UCSD-AML1 (cell line): ENCODE measurements around the gene DCHS1.

Experiments used
- DNase-seq: peaks from one replicate; lab custom pipeline; 2025; ENCODE audit not compliant: unreplicated experiment; lab: John Stamatoyannopoulos, UW

DCHS1 gene

GRCh38 chr11:6612213-6613041 lies 43.2 kb downstream of the DCHS1 start, which contains the start of gene TAF10:
Gene TAF10 (minus strand): TSS chr11:6612216. CDS start chr11:6612189, 27 bp downstream.
- peak; percentile 97 for DNase-seq

- DNase-seq = no peak
These were observed 43.7 kb downstream of the DCHS1 start for GRCh38 chr11:6611963-6612212.

DNA sequence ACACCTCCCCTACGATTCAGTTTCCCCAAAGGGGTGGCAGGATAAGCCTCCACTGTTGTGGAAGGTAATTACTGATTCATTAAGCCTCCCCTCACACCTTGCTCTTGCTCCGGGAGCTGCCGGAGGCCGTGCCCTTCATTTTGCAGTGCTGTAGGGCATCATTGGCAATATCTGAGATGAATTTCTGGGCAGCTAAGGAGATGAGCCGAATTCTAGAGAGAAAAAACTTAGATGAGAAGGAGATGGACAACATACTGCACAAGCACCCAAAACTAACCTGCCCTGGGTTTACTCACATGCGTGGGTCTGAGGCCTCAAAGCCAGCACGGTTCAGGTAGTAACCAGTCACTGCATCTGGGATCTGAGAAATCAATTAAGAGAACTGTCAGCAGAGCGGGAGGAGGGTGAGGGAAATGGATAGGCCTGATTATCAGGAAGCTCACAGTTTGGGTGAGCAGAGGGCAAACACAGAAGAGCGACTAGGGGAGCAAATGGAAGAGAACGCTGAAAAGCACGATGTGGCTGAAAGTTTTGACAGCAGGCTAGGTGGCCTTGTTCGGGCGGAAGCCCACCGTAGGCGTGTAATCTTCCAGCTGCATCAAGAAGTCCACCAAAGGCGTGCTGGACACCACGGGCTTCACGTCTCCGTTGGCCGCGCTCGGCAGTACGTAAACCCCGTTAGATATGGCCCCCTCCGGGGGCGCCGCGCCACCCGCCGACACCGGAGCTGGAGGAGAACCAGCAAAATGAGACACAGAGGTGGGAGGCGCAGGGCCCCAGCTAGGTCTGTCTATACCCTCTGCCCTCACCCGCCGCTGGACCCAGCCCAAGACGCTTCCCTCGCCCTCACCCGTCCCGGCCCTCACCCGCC lies 44.3 kb downstream of the DCHS1 start:
- DNase-seq = no peak

GRCh38 chr11:6610591-6610990 lies 45.0 kb downstream of the DCHS1 start:
- DNase-seq = no peak

- no peak for DNase-seq
These were observed 46.0 kb downstream of the DCHS1 start for GRCh38 chr11:6609502-6610015.

DNA sequence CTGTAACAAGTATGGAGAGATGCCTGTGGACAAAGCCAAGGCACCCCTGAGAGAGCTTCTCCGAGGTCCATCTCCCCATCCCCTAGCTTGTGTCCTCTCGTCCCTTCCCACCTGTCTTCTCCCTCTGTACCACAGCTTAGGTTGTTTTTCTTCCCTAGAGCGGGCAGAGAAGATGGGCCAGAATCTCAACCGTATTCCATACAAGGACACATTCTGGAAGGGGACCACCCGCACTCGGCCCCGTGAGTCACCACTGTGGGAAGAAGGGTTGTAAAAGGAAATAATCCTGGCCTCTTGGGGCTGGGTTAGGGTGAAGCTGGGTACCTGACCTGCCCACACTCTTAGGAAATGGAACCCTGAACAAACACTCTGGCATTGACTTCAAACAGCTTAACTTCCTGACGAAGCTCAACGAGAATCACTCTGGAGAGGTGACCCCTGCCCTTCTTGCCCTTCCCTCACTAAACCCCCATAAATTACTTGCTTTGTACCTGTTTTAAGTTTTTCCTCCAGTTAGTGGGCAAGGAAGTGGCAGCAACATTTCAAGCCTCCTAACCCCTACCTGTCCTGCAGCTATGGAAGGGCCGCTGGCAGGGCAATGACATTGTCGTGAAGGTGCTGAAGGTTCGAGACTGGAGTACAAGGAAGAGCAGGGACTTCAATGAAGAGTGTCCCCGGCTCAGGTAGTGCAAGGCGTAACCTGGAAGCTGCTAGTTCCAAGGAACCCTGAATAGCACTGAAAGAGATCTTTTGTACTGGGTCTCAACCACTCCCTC lies 46.7 kb downstream of the DCHS1 start:
- DNase-seq = no peak

DNA sequence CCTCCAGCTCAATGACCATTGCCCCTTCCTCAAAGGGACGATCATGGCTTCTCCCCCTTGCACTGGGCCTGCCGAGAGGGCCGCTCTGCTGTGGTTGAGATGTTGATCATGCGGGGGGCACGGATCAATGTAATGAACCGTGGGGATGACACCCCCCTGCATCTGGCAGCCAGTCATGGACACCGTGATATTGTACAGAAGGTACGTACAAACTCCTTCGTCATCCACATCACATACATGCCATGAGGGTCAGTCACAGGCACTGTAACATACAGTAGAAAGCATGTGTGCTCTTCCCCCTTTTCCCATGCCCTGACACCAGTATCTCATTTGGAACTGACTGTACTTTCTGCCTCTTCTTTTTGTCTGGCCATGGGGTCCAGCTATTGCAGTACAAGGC lies 47.6 kb downstream of the DCHS1 start:
- DNase-seq = no peak

DNA sequence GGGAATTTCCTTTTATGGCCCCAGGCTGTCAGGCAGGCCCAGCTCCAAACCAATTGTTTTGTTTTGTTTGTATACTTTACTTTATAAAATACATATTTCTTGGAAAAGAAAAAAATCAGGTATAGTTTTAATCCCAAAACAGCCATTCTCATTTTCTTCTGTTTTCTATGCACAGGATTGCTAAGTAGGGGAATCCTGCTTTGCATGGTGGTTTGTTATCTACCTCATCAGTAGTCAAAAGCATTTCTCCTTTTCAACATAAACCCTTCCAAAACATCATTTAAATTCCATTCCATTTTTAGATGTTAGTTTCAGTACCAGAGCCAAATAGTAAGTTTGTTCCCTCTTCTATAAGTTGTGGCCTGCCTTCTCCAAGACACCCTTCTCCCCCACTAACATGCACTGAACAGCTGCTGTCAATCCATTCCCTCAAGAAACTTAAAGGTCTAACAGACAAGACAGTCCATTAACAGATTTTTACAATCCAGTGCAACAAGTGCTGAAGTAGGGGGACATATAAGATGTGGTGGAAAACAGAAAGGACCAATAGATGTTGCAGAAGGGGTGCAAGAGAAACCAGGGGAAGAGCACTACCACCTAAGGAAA lies 48.3 kb downstream of the DCHS1 start:
- DNase-seq = no peak

DNA sequence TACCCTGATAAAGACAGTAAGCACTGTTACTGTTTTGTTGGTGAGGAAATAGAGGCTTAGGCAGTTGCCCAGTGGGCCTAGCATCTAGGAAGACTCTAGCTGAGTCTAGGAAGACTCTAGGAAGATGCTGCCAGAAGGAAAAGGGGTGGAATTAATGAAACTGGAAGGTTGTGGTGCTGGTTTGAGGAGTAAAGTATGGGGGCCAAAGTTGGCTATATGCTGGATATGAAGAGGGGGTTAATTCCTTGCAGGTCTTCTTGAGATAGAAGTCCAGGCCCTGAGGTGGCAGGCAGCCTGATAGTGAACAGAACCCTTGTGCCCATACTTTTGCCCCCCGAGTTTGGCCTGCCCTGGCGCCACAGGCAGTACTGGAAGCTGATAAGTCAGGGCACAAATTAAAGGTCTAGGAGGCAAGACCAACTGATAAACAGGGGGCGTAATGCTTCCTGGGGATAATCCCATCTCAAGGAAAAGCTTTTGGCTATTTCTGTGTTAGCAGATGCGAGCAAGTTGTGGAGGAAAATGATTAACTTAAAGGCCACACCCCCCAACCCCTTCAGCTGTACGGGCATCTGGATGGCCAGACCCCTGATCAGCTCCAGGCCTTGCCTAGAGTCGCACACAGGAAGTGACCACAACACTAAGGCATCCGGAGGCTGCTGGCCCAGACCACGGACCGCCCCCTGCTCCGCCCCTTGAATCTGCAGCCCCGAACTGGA lies 49.0 kb downstream of the DCHS1 start:
- DNase-seq = peak; percentile 89

GRCh38 chr11:6604790-6605189 lies 50.8 kb downstream of the DCHS1 start:
- no peak for DNase-seq

GRCh38 chr11:6604081-6604626 lies 51.5 kb downstream of the DCHS1 start:
- DNase-seq = peak; percentile 69

DNA sequence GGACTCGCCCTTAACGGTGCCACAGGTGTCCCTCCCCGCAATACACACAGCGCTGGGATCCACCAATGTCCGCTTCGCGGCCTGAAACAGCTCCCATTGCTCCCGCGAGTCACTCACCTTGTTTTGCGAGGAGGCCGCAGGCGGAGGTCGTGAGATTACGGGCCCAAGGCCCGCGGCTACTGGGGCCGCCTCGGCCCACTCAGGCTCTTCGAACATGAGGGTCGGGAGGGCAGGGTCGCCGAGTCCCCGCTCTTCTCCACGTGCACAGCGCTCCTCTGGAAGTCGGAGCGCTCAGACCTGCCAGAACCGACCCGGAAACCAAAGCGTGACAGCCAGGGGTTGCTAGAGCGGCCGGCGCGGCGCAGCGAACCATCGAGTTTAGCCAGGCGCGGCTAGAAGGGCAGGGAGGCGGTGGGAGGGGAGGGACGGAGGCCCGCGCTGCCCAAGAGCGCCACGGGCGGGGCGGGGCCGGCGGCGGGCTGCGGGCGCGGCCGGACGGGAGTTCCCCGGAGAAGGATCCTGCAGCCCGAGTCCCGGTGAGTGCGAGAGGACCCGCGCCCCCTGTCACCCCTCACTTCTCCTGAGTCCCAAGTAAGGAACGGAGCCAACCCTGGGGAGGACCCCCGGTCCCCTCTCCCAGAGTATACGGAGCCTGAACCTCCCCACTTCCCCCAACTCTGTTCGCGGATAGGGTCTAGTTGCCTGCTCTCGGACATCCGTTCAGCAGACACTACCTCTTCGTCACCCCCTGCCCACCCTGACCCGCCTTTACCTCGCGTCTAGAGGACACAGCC lies 52.1 kb downstream of the DCHS1 start, which contains the start of the genes ILK and RRP8:
ILK (plus strand) TSS at position 488 of the 794 bp plus-strand sequence. CDS start 498 bp downstream, outside the sequence.
RRP8 (minus strand) TSS at position 330 of the 794 bp plus-strand sequence; CDS start at position 216, 114 bp downstream.
- DNase-seq = peak; percentile 92

- DNase-seq = no peak
These were observed 53.3 kb downstream of the DCHS1 start for GRCh38 chr11:6602096-6602940.

- DNase-seq = no peak
These were observed 54.6 kb downstream of the DCHS1 start for GRCh38 chr11:6601041-6601461.

- DNase-seq = no peak
These were observed 55.7 kb downstream of the DCHS1 start for GRCh38 chr11:6599881-6600390.

GRCh38 chr11:6599449-6599848 lies 56.2 kb downstream of the DCHS1 start:
- no peak for DNase-seq

GRCh38 chr11:6598555-6598954 lies 57.1 kb downstream of the DCHS1 start:
- no peak for DNase-seq
